Measurements from ENCODE around the gene PTPRK. TPM values are rescaled to one million over a fixed set of nuclear protein-coding genes. Genes with fewer than 3 reads are reported as not detected.
"Not testable (repeated sequence)": the region's sequence is repeated elsewhere in the genome, so short reads cannot be mapped to it uniquely, and the experiment has no call there.

PTPRK gene
- polyA plus RNA-seq, 1 donor: 57.5 TPM

DNA sequence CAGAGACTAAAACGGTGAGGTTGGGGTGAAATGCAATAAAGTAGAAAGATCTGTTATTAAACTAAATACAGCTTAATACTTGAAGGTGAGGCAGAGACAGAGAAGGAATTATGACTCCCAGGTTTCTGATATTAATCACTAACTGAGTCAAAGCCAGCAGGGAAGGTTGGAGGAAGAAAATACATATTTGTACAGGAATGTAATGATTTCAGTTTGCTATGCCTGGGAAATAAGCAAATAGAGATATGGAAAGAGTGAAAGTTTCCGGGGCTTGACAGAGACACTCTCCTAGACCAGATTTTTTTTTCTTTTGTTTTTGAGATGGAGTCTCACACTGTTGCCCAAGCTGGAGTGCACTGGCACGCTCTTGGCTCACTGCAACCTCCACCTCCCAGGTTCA lies 76.8 kb downstream of the PTPRK start:
- no peak for DNase-seq

DNA sequence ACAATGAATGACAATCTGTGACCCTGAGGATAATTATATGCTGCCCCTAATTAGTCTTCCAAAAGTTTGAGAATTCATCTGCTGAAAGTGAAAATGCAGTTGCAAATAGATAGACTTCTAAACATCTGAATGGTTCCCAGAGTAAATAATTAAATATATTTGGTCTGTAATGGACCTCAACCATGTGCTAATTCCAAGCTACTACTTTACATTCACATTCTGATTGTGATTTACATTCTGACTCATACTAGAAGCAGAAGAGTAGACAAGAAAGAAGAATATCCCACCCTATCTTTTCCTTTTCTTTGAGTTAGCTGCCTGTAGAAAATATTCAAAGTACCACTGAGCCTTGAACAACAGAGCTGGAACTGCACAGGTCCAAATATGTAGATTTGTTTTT lies 80.8 kb downstream of the PTPRK start:
- DNase-seq: no peak

DNA sequence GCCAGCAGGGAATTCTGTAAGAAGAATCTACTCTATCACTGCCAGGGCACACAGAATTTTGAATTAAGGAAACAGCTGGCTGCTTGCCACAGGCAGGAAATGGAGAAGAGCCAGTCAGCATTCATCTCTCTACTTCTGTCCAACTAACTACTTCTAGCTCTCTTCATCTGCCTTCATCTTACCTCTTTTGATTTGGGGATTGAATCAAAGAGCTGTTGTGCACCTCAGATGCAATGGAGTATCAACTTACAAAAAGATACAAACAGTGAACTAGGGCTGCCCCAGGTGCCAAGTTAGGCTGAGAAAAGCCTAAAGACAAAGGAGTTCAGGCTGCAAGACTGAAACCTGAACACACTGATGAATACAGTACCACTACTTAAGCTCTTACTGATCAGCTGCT lies 82.0 kb downstream of the PTPRK start:
- no peak for DNase-seq

DNA sequence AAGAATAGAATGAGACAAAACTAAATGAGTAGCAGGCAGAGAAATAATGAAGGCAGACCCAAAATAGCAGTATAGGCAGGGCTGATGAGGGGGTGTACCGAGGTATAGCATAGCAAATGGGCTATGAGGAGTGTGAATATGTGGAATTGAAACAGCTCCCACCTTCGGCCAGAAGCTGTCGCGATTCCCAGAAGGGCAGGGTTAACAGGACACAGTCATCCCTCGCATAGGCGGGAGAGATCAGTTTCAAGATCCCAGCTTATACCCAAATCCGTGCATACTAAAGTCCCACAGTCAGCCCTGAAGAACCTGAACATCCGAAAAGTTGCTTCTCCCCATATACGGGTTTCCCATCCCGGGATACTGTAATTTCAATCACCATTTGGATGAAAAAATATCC lies 82.7 kb downstream of the PTPRK start:
- DNase-seq: no peak

DNA sequence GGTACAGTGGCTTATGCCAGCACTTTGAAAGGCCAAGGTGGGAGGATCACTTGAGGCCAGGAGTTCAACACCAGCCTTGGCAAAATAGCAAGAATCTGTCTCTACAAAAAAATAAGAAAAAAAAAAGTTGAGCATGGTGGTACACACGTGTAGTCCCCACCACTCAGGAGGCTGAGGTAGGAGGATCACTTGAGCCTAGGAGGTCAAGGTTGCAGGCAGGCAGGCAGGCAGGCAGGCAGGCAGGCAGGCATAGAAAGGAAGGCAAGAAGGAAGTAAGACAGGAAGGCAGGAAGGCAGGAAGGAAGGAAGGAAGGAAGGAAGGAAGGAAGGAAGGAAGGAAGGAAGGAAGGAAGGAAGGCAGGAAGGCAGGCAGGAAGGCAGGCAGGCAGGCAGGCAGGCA lies 85.6 kb downstream of the PTPRK start:
- not testable (repeated sequence) for DNase-seq

DNA sequence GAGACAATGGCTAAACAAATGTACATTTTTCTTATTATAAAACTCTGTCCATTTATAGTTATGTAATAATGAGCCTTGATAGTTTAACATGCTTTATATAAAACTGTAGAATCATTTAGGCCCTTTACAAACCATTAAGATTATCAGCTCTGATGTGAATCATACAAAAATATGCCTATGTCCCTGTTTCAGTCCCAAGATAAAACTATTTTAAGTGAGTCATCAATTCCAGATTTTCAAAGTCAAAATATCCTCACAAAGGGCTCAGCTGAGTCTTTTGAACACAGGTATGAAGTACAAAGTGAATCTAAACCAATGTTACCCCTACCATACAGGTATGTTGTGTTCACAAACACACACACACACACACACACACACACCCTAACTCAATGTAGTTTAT lies 88.0 kb downstream of the PTPRK start:
- no peak for DNase-seq

DNA sequence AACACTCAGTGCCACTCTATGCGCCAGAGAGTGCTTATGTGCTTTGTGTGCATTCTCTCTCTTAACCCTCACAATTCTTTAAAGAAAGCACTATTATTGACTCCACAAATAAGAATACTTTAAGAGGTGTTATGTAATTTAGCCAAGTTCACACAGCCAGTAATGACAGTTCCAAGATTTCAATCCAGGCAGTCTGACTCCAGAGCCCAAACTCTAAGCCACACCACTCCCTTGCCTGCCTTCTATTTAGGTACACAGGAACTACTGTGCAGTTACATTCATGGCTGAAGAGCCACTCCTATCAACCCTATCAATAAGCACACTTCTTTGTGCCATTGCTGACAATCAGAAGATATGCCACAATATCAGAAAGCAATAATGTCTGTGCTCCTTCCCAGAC lies 93.3 kb downstream of the PTPRK start:
- no peak for DNase-seq

DNA sequence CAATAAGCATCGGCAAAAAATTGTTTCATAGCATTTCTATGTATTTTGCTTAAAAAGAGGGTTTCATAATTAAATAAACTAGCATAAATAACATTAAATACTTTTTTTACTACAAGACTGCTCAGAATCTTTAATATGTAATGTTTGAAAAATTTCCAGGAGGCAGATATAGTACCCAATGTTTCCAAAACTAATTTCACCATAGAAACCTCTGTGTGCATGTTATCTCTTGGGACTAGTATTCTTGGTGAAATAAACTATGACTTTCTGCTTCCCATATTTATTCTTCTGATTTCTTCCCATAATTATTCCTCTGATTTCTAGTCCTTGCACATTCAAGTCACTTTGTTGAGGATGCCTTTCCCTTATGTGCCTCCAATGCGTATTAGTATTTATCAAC lies 94.5 kb downstream of the PTPRK start:
- DNase-seq: no peak

DNA sequence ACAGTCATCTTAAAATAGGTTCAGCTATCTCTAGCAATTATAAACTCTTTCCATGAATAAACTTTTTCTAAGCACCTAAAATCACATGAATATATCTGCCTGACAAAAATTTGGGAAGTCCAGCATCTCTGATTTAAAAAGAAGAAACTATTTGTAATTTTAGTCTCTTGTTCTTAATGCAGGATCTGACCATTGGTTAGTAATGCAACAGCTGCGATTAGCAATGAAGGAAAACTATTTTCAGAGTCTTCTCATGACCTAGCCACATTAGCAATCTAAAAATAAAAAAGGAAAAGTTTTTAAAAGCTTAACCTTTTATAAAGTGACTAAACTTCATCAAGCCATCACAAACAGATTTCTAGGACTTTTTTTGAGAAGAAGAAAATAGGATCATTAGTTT lies 97.5 kb downstream of the PTPRK start:
- DNase-seq: no peak

DNA sequence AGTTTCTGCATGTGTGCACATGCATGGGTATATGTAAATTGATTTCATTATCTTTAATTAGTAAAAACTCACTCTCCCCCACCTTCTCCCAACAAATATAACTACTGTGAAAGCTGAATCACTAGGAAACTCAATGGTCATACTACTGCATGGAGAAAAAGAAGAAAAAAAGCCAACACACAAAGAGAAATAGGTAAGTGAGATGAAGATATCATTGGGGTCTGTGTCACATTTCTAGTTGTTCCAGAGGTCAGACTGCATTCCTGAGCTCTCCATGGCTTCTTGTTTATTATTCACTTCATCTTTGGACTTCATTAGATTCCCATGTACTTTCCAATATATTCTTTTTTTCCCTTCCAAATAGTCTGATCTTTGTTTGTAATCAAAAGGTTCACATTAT lies 98.2 kb downstream of the PTPRK start:
- no peak for DNase-seq

DNA sequence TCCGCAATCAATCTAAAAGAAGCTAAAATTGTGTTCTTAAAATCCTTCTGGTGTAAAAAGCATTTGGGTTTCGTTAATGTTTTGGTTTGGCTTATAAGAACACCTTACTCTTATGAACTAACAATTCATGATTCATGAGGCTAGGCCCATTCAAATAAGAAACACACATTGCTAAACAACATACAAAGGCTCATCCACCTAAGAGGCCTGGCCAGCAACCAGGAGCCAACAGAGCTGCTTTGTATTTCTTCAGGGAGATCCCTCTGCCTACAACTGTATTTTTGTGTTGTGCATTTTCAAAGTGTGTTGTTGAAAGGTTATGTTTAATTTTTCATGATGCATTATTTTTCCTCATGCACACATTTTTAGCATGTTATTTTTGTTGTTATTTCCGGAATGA lies 98.6 kb downstream of the PTPRK start:
- DNase-seq: no peak

DNA sequence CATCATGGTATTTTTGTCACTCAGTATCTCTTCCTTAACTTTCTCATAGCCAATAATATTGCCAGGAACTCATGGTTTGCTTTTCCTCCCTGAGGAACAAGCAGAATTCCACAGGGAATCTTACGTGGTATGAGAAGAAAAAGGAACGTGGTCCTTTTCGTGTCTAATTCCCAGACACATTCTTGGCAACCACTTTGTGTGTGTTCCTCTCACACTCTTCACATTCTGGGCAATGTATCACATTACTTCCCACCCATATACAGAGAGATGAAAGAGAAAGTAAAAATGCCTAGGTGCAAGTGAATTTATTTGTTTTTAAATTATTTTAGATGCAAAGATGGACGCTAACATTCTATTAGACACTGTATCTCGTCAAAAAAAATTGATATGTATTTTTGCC lies 102.7 kb downstream of the PTPRK start:
- DNase-seq: no peak

DNA sequence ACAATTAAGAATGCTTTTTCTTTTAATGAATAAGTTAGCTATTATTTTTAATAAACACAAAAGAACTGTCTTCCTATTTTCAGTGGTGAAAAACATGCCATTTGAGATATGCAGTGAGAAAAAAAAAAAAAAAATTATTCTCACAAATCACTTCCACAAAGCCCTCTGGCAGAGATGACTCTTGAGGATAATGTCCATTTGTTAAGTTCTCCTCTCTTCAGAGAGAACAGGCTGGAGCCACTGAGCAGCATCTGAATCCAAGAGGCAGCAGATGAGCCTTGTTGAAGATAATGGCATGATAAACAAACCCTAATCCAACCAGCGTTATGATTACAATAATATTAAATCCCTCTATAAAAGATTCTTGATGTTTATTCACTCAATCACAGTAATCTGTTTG lies 105.0 kb downstream of the PTPRK start:
- no peak for DNase-seq

DNA sequence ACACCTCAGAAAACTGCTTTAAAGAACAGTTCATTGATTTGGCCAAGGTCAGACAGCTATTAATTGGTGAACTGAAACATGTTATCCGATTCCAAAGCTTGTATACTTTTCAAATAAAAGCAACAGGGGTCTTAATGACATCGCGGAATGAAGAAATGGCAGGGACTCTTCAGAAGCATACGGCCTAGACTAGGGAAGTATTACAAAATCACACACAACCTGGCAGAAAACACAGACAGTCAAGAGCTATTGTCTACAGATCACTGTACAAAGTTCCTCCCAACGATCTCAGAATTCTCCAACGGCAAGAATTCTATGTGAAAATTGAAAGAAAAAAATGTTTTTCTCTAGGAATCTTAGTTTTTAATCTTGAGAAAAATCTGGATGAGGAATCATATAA lies 105.5 kb downstream of the PTPRK start:
- no peak for DNase-seq

DNA sequence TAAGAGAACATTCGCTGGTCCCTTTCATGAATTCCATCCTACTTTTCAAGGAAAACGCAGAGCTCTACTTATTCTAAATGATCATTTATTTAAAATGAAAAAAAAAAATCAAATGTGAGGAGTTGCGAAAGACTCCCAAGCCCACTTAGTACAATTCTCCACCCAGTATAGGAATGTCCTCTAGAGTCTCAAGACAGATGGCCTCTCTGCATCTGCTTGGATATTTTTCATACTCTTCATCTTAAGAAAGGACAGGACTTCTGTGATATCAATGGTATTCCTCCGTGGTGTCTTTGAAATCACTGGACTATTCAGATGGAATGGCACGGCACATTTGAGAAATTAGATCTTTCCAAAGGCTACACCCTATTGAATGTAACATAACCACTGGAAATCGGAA lies 107.1 kb downstream of the PTPRK start:
- no peak for DNase-seq

DNA sequence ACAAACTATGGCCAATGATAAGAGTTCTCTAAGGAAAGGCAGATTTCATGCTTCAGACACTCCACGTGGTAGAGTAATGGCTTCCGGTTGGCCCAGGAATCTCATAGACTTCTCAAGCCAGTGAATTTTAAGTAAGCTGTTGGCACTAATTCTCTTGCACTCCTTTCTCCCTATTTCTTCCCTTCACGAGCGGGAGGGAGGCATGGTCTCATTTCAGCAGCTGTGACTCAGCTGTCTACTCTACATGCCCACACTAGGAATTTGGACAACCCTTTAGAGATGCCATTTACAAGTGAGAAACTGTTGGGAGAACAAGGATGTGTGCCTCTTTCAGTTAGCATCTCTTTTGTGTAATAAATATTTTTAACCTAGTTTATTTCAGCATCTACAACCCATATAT lies 107.7 kb downstream of the PTPRK start:
- DNase-seq: no peak

DNA sequence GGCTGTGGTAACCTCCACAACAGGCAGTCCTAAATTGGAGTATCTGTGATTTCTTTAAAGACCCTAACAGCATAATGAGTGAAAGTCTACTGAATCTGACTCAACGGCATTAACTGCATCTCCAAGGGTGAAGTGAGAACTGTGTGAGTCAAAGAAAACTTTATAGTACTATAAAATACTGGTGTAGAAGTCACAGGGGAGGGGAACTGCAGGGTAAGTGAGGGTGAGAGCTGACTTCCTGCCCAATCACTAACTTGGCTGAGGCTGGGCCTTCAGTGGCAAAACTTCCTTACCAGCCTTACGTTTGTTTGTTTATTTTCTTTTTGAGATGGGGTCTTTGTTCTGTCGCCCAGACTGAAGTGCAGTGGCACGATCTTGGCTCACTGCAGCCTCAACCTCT lies 109.8 kb downstream of the PTPRK start:
- DNase-seq: no peak

DNA sequence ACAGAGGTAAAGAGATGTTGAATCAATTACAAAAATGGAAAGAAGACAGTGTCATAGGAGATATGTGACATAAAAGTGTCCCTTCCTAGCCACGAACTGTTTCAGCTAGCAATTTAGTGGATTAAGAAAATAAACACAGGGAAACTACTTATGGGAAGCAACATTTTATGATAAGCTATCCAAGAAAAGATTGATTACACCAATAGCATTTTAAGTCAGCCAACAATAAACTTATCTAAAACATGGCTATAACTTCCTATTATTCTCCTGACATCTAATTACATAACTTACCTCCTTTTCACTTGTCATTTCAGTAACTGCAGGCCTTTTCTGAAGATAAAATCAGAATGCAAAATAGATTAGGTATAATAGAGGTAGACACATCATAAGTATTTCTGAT lies 111.4 kb downstream of the PTPRK start:
- no peak for DNase-seq

DNA sequence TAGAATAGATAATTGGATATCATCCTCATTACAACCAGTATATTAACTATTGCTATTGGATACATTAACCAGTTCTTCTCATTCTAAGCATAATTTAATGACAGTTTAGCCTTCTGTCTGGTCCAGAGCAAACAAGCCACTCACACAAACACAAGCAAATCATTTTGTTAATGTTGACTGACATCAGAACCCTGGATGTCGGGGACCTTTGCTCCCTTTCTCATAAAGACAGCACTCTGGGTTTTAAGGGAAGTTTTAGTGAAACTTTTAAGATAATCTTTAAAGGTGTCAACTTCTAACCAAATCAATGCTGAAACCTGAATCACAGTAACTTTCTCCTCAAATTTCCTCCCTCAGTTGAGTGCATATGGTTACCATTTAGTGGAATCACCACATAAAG lies 113.9 kb downstream of the PTPRK start:
- no peak for DNase-seq

DNA sequence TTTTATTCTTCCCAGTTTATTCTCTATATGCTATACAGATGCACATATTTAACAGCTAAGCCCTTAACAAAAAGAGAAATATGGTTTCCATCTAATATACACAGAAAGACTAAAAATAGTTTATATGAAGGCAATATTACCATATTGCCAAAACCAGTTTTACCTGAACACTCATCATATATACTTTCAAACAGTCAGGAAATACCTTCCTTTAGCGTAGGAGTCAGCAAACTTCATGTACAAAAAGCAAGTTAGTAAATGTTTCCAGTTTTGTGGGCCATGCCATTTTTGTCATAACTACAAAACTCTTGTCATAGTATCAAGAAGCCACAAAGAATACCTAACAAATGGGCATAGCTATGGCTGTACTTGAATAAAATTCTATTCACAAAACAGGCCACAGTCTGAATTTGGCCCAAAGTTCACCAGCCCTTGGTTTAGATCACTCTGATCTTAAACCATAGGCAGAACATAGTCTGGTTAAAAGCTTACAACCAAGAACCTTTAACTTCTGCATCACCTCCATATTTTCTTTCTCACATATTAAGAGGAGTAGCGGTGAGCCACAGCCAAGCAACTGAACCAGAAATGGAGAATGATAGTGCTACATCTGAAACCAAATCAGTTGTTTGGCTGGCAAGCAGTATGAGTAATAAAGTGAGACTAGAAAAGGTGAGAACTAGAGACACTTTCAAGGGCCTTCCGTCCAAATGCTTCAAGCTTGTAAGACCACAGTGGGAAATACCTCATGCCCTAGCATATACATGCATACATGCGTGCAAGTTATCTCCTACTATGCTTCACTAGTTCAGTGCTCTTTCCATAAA lies 116.6 kb downstream of the PTPRK start:
- no peak for DNase-seq

DNA sequence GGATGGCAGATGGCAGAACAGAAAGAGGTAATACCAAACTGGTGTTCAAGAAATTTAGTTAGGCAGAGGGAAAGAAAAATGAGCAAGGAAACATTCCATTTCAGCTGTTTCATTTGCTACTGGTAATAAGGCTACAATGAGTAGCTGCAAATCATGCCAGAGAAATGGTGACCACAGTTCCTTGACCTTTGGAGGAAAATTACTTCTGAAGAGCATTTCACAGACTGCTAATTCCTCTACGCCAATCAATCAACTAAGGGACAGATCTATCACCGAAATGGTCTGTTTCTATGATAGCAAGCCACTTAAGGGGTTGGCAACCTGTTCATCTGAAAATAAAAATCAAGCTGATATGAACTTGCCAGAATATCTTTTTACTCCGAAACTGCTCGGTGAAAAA lies 119.5 kb downstream of the PTPRK start:
- no peak for DNase-seq

DNA sequence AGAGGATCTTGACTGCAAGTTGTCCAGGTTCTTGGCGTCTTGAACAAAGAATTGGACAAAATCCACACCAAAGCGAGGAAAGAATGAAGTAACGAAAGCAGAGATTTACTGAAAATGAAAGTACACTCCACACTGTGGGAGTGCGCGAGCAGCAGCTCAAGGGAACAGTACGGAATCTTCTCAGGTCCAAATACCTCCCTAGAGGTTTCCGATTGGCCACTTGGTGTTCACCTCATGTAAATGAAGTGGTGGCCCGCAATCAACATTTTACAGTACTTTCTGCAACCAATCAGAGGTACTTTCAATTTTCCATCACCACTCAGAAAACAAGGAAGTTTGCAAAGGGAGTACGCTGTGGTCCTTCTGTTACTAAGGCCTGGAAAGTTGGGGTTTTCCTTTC lies 122.4 kb downstream of the PTPRK start:
- no peak for DNase-seq

DNA sequence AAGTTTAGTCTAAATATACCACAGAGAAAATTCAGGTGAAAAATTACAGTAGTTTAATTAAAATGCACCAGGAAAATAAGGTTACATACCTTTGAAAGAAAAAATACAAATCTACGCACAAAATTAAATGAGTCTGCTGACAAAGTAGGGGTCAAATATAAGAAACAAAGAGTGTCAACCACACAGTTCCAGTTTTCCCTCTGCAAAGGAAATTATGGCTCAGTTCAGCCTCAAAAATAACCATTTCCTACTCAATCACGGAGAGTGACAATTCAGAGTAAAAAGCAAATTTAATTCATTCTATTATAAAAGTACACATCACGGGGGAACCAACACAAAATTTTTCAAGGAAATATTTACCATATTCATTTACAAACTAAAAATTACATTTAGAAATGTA lies 124.8 kb downstream of the PTPRK start:
- DNase-seq: no peak

DNA sequence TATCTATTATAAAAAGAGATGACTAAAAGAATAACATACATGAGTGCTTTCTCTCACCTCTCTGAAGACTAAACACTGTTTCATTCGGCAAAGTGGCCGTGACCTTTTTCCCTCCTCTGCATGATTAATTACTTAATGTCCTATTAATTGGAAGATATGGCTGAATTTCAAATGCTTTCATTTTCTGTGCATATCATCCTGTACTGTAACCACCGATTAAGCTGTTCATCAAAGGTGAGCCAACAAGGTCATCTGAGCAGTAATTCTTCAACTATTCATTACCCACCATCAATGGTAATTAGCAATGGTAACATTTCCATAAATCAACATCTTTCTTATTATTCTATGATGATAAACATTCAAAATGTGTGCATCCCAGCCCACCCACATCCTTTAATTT lies 125.2 kb downstream of the PTPRK start:
- DNase-seq: no peak

DNA sequence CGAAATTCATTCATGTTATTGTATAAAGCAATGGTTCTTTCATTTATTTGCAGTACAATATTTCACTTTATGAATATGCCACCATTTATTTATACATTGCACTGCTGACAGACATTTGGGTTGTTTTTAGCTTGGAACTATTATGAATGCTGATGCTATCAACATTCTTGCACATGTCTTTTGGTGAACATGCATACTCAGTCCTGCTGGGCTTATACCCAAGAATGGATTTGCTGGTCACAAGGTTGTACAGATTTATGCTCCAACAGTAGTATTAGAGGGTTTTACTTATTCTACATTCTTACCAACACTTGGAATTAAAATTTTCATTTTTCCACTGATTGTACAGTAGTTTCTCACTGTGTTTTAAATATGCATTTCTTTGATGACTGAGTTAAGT lies 126.2 kb downstream of the PTPRK start:
- DNase-seq: no peak

Measured in left kidney (tissue), 2 donors.